ACC112 (cell line): ENCODE data around the gene DPPA3.
"Not testable (repeated sequence)": the region's sequence is repeated elsewhere in the genome, so short reads cannot be mapped to it uniquely, and the experiment has no call there.

Source experiments
- H2AFZ ChIP-seq: fragments of 200-600 bp; sonication (generic); one replicate; pipeline ENCODE4 v1.6.0; 2017; ENCODE audit warnings: antibody characterized with exemption, low read length; ENCODE audit not compliant: unreplicated experiment
- H3K27ac ChIP-seq: fragments of 200-600 bp; sonication (generic); 2 replicates; pipeline ENCODE4 v1.5.1; 2014; ENCODE audit warnings: low read depth, mild to moderate bottlenecking, antibody characterized with exemption, low read length, moderate library complexity
- H3K27me3 ChIP-seq: fragments of 200-600 bp; sonication (generic); 2 replicates; pipeline ENCODE4 v1.6.1; 2014; ENCODE audit warnings: mild to moderate bottlenecking, antibody characterized with exemption, low read length, moderate library complexity, mixed read lengths; ENCODE audit not compliant: insufficient read depth
- H3K36me3 ChIP-seq: fragments of 200-600 bp; sonication (generic); 2 replicates; pipeline ENCODE4 v1.6.1; 2016; ENCODE audit warnings: mild to moderate bottlenecking, antibody characterized with exemption, low read length, moderate library complexity, mixed read lengths; ENCODE audit not compliant: insufficient read depth
- H3K4me1 ChIP-seq: fragments of 200-600 bp; sonication (generic); one replicate; pipeline ENCODE4 v1.6.1; 2016; ENCODE audit warnings: low read length, mixed read lengths; ENCODE audit not compliant: insufficient read depth, unreplicated experiment, control insufficient read depth
- H3K4me3 ChIP-seq: fragments of 200-600 bp; sonication (generic); 2 replicates; pipeline ENCODE4 v1.5.1; 2014; ENCODE audit warnings: mild to moderate bottlenecking, low read depth, low read length
- H3K79me2 ChIP-seq: fragments of 200-600 bp; sonication (generic); one replicate; pipeline ENCODE4 v1.6.0; 2016; ENCODE audit warnings: low read length; ENCODE audit not compliant: control insufficient read depth, unreplicated experiment, insufficient read depth

The DPPA3 gene

DNA sequence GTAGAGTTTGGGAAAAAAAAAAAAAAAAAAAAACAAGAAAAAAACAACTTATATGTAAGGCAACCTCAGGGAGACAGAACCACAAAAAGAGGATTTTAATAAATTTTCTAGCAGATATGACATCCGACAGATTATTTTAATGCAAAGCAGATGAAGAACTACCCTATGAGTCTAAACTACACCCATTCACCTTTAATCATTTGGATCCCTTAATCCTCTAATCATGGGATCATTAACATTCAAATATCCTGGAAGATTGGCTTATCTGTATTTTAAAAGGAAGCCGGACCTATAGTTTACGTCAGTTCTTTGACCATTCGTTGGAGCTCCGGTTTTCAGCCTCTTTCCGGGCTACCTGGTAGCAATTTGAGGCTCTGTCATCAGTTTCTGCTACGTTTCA lies at the start of gene DPPA3:
DPPA3 (plus strand) TSS at position 301 of the 400 bp plus-strand sequence. CDS start 138 bp downstream, outside the sequence.
- H3K4me1 ChIP-seq, result no peaks in the 10 kb centered on the region
- no peak within 1 kb of the TSS for H3K27ac ChIP-seq
- H2AFZ ChIP-seq, result no peak within 1 kb of the TSS
- no peaks in the 10 kb centered on the region for H3K79me2 ChIP-seq
- H3K27me3 ChIP-seq, result peaks cover 17% of the 10 kb centered on the region
- no peaks in the 10 kb centered on the region for H3K36me3 ChIP-seq
- no peak within 1 kb of the TSS for H3K4me3 ChIP-seq

DNA sequence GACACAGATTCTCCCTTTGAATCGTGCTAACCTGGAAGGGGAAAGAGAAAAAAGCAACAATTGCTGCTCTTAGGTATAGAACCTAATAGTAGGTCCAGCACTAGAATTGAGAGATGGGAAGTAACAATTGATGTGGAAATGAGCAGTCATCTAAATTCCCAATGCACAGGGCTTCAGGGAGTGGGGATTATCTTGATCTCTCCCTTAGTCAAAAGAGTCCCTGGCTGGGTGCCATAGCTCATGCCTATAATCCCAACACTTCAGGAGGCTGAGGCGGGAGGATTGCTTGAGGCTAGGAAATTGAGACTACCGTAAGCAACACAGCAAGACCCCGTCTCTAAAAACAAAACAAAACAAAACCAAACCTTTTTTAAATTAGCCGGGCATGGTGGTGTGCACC lies 49.5 kb upstream of the DPPA3 start:
- Histone ChIP-seq H2AFZ (no peak overlapping the region), H3K27ac (no peak overlapping the region), H3K4me3 (no peak overlapping the region)

DNA sequence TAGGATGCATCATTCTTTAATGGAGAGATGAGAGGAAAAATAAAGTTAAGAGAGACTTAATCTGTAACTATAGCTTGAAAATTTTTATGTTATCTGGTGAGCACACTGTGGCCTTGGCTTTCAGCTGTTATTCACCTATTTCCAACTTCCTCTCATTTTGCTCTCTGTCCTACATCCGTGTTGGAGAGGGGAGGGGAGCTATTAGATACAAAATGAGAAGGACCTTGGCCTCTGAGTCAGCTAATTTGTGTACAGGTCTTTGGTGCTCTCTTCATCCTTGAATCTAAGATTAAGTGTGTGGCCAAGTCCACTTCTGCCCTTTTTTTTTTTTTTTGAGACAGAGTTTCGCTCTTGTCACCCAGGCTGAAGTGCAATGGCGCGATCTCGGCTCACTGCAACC lies 44.6 kb upstream of the DPPA3 start:
- Histone ChIP-seq H3K79me2 (no peaks in the 10 kb centered on the region), H3K27me3 (no peaks in the 10 kb centered on the region), H3K4me1 (no peaks in the 10 kb centered on the region), H3K27ac (no peak overlapping the region), H2AFZ (no peak overlapping the region), H3K4me3 (no peak overlapping the region), H3K36me3 (no peaks in the 10 kb centered on the region)

More for the DNA sequence above, 49.5 kb upstream of the DPPA3 start:
- H3K27me3 ChIP-seq, result no peaks in the 10 kb centered on the region
- no peaks in the 10 kb centered on the region for H3K36me3 ChIP-seq
- H3K4me1 ChIP-seq, result no peaks in the 10 kb centered on the region
- H3K79me2 ChIP-seq, result no peaks in the 10 kb centered on the region

DNA sequence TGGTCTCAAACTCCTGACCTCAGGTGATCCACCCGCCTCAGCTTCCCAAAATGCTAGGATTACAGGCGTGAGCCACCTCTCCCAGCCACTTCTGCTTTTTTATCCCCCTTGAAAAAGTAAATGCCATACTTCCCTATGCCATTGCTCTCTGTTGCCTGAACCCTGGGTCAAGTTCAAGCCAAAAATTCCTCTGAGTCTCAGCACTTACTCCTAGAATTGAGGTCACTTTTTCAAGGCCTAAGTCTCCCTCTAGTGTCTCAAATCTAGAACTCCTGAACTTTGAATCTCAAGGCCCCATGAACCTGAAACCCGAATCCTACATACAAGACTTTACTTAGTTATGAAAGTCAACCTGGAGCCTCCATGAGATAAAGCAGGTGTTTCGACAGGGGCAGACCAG lies 44.1 kb upstream of the DPPA3 start:
- H3K27me3 ChIP-seq, result no peaks in the 10 kb centered on the region
- no peaks in the 10 kb centered on the region for H3K4me1 ChIP-seq
- no peak overlapping the region for H3K27ac ChIP-seq
- no peaks in the 10 kb centered on the region for H3K36me3 ChIP-seq
- no peaks in the 10 kb centered on the region for H3K79me2 ChIP-seq
- no peak overlapping the region for H2AFZ ChIP-seq
- H3K4me3 ChIP-seq, result no peak overlapping the region

DNA sequence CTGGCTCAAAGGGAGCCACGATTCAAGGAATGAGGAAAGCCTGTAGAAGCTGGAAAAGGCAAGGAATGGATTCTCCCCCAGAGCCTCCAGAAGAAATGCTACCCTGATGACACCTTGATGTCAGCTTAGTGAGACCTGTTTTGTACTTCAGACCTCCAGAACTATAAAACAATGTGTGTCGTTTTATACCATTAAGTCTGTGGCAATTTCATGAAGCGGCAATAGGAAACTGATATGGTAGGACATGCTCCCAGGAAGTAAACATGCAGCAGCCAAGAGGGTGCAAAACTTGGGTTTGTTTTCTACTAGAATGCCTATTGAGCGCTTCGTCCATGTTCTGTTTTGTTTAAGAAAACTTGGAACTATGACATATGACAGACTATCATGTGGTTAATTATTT lies 43.1 kb upstream of the DPPA3 start:
- Histone ChIP-seq H3K79me2 (no peaks in the 10 kb centered on the region), H3K27ac (no peak overlapping the region), H3K36me3 (no peaks in the 10 kb centered on the region), H3K27me3 (no peaks in the 10 kb centered on the region), H3K4me1 (no peaks in the 10 kb centered on the region), H2AFZ (no peak overlapping the region), H3K4me3 (no peak overlapping the region)

DNA sequence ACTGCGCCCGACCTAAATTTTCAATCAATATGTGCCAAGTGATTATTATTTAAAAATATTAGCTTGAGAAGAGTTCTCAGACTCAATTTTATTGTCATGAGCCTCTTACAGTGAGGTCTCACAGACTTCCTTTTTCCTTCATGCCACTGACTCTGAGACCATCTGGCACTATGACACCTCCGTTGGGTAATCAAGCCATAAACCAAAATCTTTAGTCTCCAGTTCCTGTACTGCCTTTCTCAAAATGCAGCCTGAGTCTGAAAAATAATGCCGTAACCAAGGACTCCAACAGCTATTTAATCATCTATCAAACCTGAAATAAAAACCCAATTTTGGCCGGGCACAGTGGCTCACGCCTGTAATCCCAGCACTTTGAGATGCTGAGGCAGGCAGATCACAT lies 35.8 kb upstream of the DPPA3 start:
- not testable (repeated sequence) for H3K27me3 ChIP-seq, H3K79me2 ChIP-seq, H3K4me1 ChIP-seq, H2AFZ ChIP-seq, H3K36me3 ChIP-seq, H3K4me3 ChIP-seq, H3K27ac ChIP-seq

DNA sequence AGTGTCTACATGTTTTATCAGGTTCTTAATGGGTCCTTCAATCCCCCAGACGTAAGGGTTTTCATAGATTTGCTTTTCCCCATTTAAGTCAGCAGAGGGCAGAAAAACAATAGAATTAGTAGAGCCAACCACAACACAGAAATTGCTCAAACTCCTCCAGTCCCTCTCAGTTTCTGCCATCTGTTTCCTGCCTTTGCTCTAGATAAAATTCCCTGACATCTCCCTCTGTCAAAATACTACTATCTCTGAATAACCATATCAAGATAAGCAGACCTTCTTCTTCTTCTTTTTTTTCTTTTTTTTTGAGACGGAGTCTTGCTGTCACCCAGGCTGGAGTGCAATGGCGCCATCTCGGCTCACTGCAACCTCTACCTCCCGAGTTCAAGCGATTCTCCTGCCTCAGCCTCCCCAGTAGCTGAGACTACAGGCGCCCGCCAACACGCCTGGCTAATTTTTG lies 33.8 kb upstream of the DPPA3 start:
- H2AFZ ChIP-seq, H3K4me1 ChIP-seq, H3K79me2 ChIP-seq, H3K36me3 ChIP-seq, H3K27ac ChIP-seq, H3K4me3 ChIP-seq, H3K27me3 ChIP-seq: not testable (repeated sequence)

DNA sequence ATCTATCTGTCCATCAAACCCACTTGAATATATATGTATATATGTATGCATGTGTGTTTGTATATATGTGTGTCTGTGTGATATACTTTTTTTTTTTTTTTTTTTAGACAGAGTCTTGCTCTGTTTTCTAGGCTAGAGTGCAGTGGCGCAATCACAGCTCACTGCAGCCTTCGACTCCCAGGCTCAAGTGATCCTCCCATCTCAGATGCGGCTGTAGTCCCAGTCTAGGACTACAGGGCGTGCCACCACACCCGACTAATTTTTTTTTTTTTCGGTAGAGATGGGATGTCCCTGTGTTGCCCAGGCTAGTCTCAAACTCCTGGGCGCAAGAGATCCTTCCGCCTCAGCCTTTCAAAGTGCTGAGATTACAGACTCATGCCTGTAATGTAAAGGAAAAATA lies 32.5 kb upstream of the DPPA3 start:
- no peaks in the 10 kb centered on the region for H3K4me1 ChIP-seq
- no peaks in the 10 kb centered on the region for H3K27me3 ChIP-seq
- H2AFZ ChIP-seq, result no peak overlapping the region
- H3K36me3 ChIP-seq, result no peaks in the 10 kb centered on the region
- no peak overlapping the region for H3K4me3 ChIP-seq
- H3K27ac ChIP-seq, result no peak overlapping the region
- H3K79me2 ChIP-seq, result no peaks in the 10 kb centered on the region

DNA sequence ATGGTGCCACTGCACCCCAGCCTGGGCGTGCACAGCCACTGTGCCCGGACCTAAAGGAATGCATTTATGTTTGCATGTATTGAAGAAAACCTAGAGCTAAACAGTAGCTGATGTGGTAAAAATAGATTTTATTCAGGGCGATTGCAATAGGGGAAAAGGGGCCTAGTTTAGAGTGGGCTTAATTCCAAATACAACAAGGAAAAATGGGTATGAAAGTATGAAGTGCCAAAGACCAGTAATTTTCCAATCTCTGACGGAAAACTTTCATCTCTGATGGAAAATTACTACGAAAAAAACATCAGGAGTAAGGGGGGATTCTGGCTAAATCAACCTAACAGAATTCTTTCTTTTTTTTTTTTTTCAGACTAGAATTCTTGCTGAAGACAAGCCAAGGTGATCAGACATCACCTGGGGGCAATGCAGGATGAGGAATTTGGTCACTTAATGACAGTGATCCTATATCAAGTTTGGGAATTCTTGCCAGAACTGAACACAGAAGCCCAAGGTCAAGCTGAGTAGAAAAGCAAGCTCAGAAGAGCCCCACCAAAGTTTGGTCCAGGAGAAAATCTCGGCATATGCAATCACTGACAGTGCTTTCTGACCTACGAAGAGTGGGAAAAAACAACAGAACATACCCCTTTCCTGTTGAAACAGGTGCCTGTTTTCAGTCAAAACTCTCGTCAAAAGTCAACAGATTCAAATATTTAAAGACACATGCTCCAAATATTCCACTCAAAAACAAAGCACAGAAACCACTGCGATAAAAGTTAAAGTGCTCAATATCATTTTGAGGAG lies 31.8 kb upstream of the DPPA3 start:
- Histone ChIP-seq H3K4me3 (no peak overlapping the region), H2AFZ (no peak overlapping the region), H3K4me1 (no peaks in the 10 kb centered on the region), H3K27ac (no peak overlapping the region), H3K36me3 (no peaks in the 10 kb centered on the region), H3K79me2 (no peaks in the 10 kb centered on the region), H3K27me3 (no peaks in the 10 kb centered on the region)

DNA sequence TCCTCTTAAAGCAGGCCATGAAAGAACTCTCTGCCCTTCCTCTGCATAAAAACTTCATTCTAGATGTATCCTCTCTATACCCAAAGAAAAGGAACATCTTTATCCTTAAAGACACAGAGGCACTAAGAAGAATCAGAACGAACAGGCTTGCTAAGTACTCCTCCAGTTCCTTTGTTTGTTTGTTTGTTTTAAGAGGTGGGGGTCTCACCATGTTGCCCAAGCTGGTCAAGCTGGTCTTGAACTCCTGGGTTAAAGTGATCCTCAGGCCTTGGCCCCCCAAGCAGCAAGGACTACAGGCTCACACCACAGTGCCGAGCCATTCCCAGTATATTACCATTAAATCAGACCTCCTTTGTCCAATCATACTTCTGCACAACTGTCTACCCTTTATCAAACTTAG lies 29.7 kb upstream of the DPPA3 start:
- no peak overlapping the region for H3K27ac ChIP-seq
- H3K36me3 ChIP-seq, result no peaks in the 10 kb centered on the region
- no peaks in the 10 kb centered on the region for H3K27me3 ChIP-seq
- no peaks in the 10 kb centered on the region for H3K79me2 ChIP-seq
- no peaks in the 10 kb centered on the region for H3K4me1 ChIP-seq
- no peak overlapping the region for H3K4me3 ChIP-seq
- no peak overlapping the region for H2AFZ ChIP-seq

DNA sequence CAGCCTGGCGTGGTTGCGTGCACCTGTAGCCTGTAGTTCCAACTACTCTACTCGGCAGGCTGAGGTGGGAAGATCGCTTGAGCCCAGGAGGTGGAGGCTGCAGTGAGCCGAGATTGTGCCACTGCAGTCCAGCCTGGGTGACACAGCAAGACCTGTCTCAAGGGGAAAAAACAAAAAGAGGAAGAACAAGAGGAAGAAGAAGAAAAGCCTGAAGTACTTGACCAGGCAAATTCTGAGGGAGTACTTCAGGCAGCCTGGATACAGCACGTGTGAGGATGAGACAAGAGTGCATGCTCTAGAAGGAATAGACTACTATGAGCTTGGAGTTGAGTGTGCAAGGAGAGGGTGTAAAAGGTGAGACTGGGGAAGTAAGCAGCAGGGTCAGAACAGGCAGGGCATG lies 17.4 kb upstream of the DPPA3 start:
- H3K36me3 ChIP-seq, result no peaks in the 10 kb centered on the region

More for the DNA sequence above, 17.4 kb upstream of the DPPA3 start:
- no peaks in the 10 kb centered on the region for H3K79me2 ChIP-seq
- no peaks in the 10 kb centered on the region for H3K27me3 ChIP-seq
- no peak overlapping the region for H3K4me3 ChIP-seq
- H3K27ac ChIP-seq, result no peak overlapping the region
- H2AFZ ChIP-seq, result no peak overlapping the region
- peaks cover 7% of the 10 kb centered on the region for H3K4me1 ChIP-seq
